ENCODE results near the gene SALL3.
A peak's percentile ranks its signal among the peaks of the same experiment; 100 is the strongest.
"Not testable (repeated sequence)": the region's sequence is repeated elsewhere in the genome, so short reads cannot be mapped to it uniquely, and the experiment has no call there.

SALL3 gene

GRCh38 chr18:78937166-78937565 is 42.5 kb upstream of the SALL3 start:
- TF ChIP-seq CTCF (IDR thresholded peaks at IDR 0.05; ENCODE audit: borderline replicate concordance, extremely low read depth, low read length, poor library complexity, severe bottlenecking) (no peak), EZH2 (IDR thresholded peaks at IDR 0.05; ENCODE audit: borderline replicate concordance, low read depth, low read length, severe bottlenecking) (no peak)
- Histone ChIP-seq H3K36me3 (ENCODE audit: insufficient read depth, low read length) (no peaks in the 10 kb centered on the region), H3K9me3 (ENCODE audit: insufficient read depth, low read length, severe bottlenecking) (no peaks in the 10 kb centered on the region), H3K27ac (ENCODE audit: low read length) (no peak overlapping the region), H2AFZ (ENCODE audit: low read depth, low read length) (no peak overlapping the region), H3K4me3 (ENCODE audit: low read depth in 1 of 2, low read length in 2 of 2) (no peak overlapping the region), H3K79me2 (ENCODE audit: insufficient read depth, low read length) (no peaks in the 10 kb centered on the region), H3K9ac (ENCODE audit: low read depth, low read length) (no peak overlapping the region), H3K27me3 (ENCODE audit: insufficient read depth, low read length, poor library complexity) (no peaks in the 10 kb centered on the region), H4K20me1 (ENCODE audit: insufficient read depth, low read length) (no peaks in the 10 kb centered on the region), H3K4me1 (ENCODE audit: insufficient read depth, low read length) (0 out of 2 replicates have a peak, but pooled peaks cover 5% of the 10 kb centered on the region), H3K4me2 (ENCODE audit: insufficient read depth, low read length) (no peak overlapping the region)
- no peak for DNase-seq
- no peak for ATAC-seq (ENCODE audit: insufficient read depth, low read depth)

- Histone ChIP-seq H3K27ac (ENCODE audit: low read length) (no peak overlapping the region), H3K79me2 (ENCODE audit: insufficient read depth, low read length) (no peaks in the 10 kb centered on the region), H3K9ac (ENCODE audit: low read depth, low read length) (no peak overlapping the region), H4K20me1 (ENCODE audit: insufficient read depth, low read length) (no peaks in the 10 kb centered on the region), H3K4me1 (ENCODE audit: insufficient read depth, low read length) (0 out of 2 replicates have a peak, but pooled peaks cover 5% of the 10 kb centered on the region), H3K9me3 (ENCODE audit: insufficient read depth, low read length, severe bottlenecking) (no peaks in the 10 kb centered on the region), H2AFZ (ENCODE audit: low read depth, low read length) (no peak overlapping the region), H3K4me2 (ENCODE audit: insufficient read depth, low read length) (no peak overlapping the region), H3K4me3 (ENCODE audit: low read depth in 1 of 2, low read length in 2 of 2) (no peak overlapping the region), H3K36me3 (ENCODE audit: insufficient read depth, low read length) (no peaks in the 10 kb centered on the region), H3K27me3 (ENCODE audit: insufficient read depth, low read length, poor library complexity) (peaks cover 3% of the 10 kb centered on the region)
- TF ChIP-seq CTCF (IDR thresholded peaks at IDR 0.05; ENCODE audit: borderline replicate concordance, extremely low read depth, low read length, poor library complexity, severe bottlenecking) = no peak
- TF ChIP-seq EZH2 (IDR thresholded peaks at IDR 0.05; ENCODE audit: borderline replicate concordance, low read depth, low read length, severe bottlenecking) = no peak
- DNase-seq = no peak
- peak; percentile 55; the same call in 1 of the 3 replicates for ATAC-seq (ENCODE audit: insufficient read depth, low read depth)
Measured at GRCh38 chr18:78939105-78939504, 40.5 kb upstream of the SALL3 start.

- Histone ChIP-seq H3K27ac (ENCODE audit: low read length) (no peak overlapping the region), H3K36me3 (ENCODE audit: insufficient read depth, low read length) (no peaks in the 10 kb centered on the region), H2AFZ (ENCODE audit: low read depth, low read length) (no peak overlapping the region), H3K4me3 (ENCODE audit: low read depth in 1 of 2, low read length in 2 of 2) (no peak overlapping the region), H4K20me1 (ENCODE audit: insufficient read depth, low read length) (no peaks in the 10 kb centered on the region), H3K9ac (ENCODE audit: low read depth, low read length) (no peak overlapping the region), H3K27me3 (ENCODE audit: insufficient read depth, low read length, poor library complexity) (peaks cover 5% of the 10 kb centered on the region), H3K9me3 (ENCODE audit: insufficient read depth, low read length, severe bottlenecking) (no peaks in the 10 kb centered on the region), H3K79me2 (ENCODE audit: insufficient read depth, low read length) (no peaks in the 10 kb centered on the region), H3K4me2 (ENCODE audit: insufficient read depth, low read length) (no peak overlapping the region), H3K4me1 (ENCODE audit: insufficient read depth, low read length) (0 out of 2 replicates have a peak, but pooled peaks cover 5% of the 10 kb centered on the region)
- TF ChIP-seq CTCF (IDR thresholded peaks at IDR 0.05; ENCODE audit: borderline replicate concordance, extremely low read depth, low read length, poor library complexity, severe bottlenecking) (no peak), EZH2 (IDR thresholded peaks at IDR 0.05; ENCODE audit: borderline replicate concordance, low read depth, low read length, severe bottlenecking) (no peak)
- peak; percentile 77 for ATAC-seq (ENCODE audit: insufficient read depth, low read depth)
- DNase-seq = peak; percentile 31
Measured at GRCh38 chr18:78939734-78940494, 39.7 kb upstream of the SALL3 start.

- not testable (repeated sequence) for H2AFZ ChIP-seq (ENCODE audit: low read depth, low read length); H4K20me1 ChIP-seq (ENCODE audit: insufficient read depth, low read length); H3K27ac ChIP-seq (ENCODE audit: low read length); ATAC-seq (ENCODE audit: insufficient read depth, low read depth); H3K27me3 ChIP-seq (ENCODE audit: insufficient read depth, low read length, poor library complexity); H3K79me2 ChIP-seq (ENCODE audit: insufficient read depth, low read length); DNase-seq; H3K36me3 ChIP-seq (ENCODE audit: insufficient read depth, low read length); H3K9ac ChIP-seq (ENCODE audit: low read depth, low read length); H3K4me2 ChIP-seq (ENCODE audit: insufficient read depth, low read length); H3K9me3 ChIP-seq (ENCODE audit: insufficient read depth, low read length, severe bottlenecking); H3K4me3 ChIP-seq (ENCODE audit: low read depth in 1 of 2, low read length in 2 of 2); H3K4me1 ChIP-seq (ENCODE audit: insufficient read depth, low read length)
Measured at GRCh38 chr18:78942236-78942635, 37.4 kb upstream of the SALL3 start.
